SIG-M5 (cell line): ENCODE results near the gene MCEMP1.

ENCODE experiments used
- DNase-seq: peaks from one replicate; lab custom pipeline; 2025; lab: John Stamatoyannopoulos, UW

MCEMP1 gene

DNA sequence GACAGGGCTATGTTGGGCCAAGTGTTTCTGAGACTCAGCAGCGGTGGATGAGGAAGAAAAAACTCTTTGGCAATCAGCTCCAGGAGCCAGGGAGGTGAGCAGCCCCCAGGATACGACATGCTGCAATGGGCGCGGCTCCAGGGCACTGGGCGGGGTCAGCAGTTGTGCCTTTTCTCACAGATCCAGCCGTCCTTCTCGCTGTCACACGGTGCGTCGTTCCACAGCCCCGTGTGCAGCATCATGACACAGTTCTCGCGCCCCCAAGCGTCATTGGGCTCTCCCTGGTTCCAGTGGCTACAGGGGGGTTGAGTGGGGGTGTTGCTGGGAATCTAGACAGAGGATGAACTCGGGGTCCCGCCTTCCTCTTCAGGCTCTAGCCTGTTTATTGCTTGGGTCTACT lies 52.3 kb downstream of the MCEMP1 start:
- DNase-seq: no peak
